ENCODE data around the gene CA7.

GRCh38 chr16:66846831-66847230 is 2.6 kb downstream of the CA7 start:
- TF ChIP-seq CTCF (IDR thresholded peaks at IDR 0.05), result no peak
- TF ChIP-seq POLR2A (IDR thresholded peaks at IDR 0.05), result no peak
